HUES64 (cell line): Measurements from ENCODE around the gene ASB2.

Experiments used
- H3K27ac ChIP-seq: 2 replicates; pipeline ENCODE4 v1.7.0; 2013; ENCODE audit warnings: low read depth, low read length, inconsistent platforms
- H3K27me3 ChIP-seq: 2 replicates; pipeline ENCODE4 v1.6.1; 2013; ENCODE audit warnings: mild to moderate bottlenecking, low read length; ENCODE audit not compliant: insufficient read depth
- H3K36me3 ChIP-seq: 2 replicates; pipeline ENCODE4 v1.6.1; 2013; ENCODE audit warnings: mild to moderate bottlenecking, low read length; ENCODE audit not compliant: insufficient read depth
- H3K4me1 ChIP-seq: 2 replicates; pipeline ENCODE4 v1.6.1; 2013; ENCODE audit warnings: mild to moderate bottlenecking, low read length, moderate library complexity; ENCODE audit not compliant: insufficient read depth
- H3K4me3 ChIP-seq: 2 replicates; pipeline ENCODE4 v1.5.1; 2013; ENCODE audit warnings: mild to moderate bottlenecking, low read length, moderate library complexity
- H3K9ac ChIP-seq: 2 replicates; pipeline ENCODE4 v1.6.1; 2013; ENCODE audit warnings: mild to moderate bottlenecking, low read depth, low read length
- H3K9me3 ChIP-seq: 2 replicates; pipeline ENCODE4 v1.6.1; 2013; ENCODE audit warnings: low read depth, low read length; ENCODE audit not compliant: insufficient read depth
- WGBS: fragments of 150-250, 120-280 bp; methylation state at CpG from one replicate; pipeline ENCODE4 v1.1.7; 2013; ENCODE audit warnings: missing lambda C conversion rate; 5-methylcytosine and 5-hydroxymethylcytosine counted together

The ASB2 gene

DNA sequence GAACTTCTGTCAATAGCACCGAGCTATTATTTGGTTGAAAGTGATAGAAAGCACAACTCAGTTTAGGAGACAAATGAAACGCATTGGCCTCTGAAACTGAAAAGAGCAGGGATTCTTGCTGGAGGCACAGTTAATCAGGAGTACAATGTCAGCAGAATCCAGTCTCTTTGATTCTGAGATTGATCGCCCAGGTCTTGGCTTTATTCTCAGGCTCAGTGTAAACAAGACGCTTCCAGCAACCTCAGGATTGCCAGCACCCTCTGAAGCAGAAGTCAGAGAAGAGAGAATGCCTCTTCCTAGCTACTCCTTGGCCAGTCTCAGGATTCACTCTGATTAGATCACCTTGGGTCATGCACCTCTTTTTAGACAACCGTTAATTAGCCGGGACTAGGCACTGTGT lies 38.0 kb upstream of the ASB2 start:
- Histone ChIP-seq H3K27me3 (no peaks in the 10 kb centered on the region), H3K36me3 (no peaks in the 10 kb centered on the region), H3K4me3 (no peak overlapping the region), H3K9ac (no peak overlapping the region), H3K27ac (no peak overlapping the region), H3K9me3 (no peaks in the 10 kb centered on the region), H3K4me1 (no peaks in the 10 kb centered on the region)
- 91% methylated on average over 6 of the region's 6 CpGs for WGBS

GRCh38 chr14:94011795-94012194 lies 35.4 kb upstream of the ASB2 start:
- Histone ChIP-seq H3K4me3 (no peak overlapping the region), H3K9ac (no peak overlapping the region), H3K9me3 (no peaks in the 10 kb centered on the region), H3K4me1 (no peaks in the 10 kb centered on the region), H3K27me3 (no peaks in the 10 kb centered on the region), H3K36me3 (no peaks in the 10 kb centered on the region), H3K27ac (no peak overlapping the region)
- WGBS = 82% methylated on average over 2 of the region's 2 CpGs

DNA sequence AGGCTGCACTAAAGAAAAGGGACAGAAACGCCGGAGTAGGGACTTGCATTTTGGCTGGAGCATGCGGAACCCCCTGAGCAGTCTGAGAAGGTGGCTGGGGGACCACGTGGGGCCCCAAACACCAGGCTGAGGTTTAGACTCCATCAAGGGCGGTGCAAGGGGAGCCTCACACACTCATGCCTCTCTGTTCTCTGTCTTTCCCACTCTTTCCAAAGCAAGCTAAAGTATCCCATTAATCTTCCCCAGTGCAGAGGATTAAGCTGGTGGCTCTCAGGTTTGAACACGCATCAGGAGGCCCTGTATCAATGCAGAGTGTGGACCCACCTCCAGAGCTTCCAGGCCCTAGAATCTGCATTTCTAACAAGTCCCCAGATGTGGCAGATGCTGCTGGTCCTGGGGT lies 34.3 kb upstream of the ASB2 start:
- Histone ChIP-seq H3K27me3 (no peaks in the 10 kb centered on the region), H3K27ac (no peak overlapping the region), H3K9me3 (no peaks in the 10 kb centered on the region), H3K9ac (no peak overlapping the region), H3K4me3 (no peak overlapping the region), H3K4me1 (no peaks in the 10 kb centered on the region), H3K36me3 (no peaks in the 10 kb centered on the region)
- 92% methylated on average over 6 of the region's 6 CpGs for WGBS

DNA sequence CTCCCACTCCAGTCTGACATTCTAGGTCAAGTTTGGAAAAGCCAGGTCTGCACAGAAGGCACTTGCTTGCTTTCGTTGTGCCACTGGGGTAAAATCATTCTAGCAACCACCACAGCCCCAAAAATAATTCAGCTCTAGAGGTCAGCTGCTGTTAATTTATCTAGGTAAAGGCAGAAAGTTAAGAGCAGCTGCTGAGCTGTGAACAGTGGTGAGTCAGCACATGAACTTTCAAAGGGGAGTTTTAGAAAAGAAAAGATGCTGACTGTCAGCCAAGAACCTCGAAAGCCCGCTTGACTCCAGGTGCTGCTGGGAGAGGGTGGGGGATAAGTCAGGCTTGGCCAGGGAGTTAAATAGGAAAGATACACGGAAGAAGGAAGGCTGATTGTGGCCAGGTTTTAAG lies 33.4 kb upstream of the ASB2 start:
- no peaks in the 10 kb centered on the region for H3K9me3 ChIP-seq
- no peak overlapping the region for H3K4me3 ChIP-seq
- no peaks in the 10 kb centered on the region for H3K36me3 ChIP-seq
- WGBS = 56% methylated on average over 4 of the region's 4 CpGs
- no peaks in the 10 kb centered on the region for H3K27me3 ChIP-seq
- no peak overlapping the region for H3K27ac ChIP-seq
- no peaks in the 10 kb centered on the region for H3K4me1 ChIP-seq
- H3K9ac ChIP-seq = no peak overlapping the region

- no peak overlapping the region for H3K4me3 ChIP-seq
- no peaks in the 10 kb centered on the region for H3K9me3 ChIP-seq
- H3K27me3 ChIP-seq = no peaks in the 10 kb centered on the region
- no peaks in the 10 kb centered on the region for H3K36me3 ChIP-seq
- H3K27ac ChIP-seq = no peak overlapping the region
- WGBS = 89% methylated on average over 3 of the region's 3 CpGs
- no peak overlapping the region for H3K9ac ChIP-seq
- no peaks in the 10 kb centered on the region for H3K4me1 ChIP-seq
These were observed 31.9 kb upstream of the ASB2 start for GRCh38 chr14:94008234-94008633.

- H3K27ac ChIP-seq = no peak overlapping the region
- 69% methylated on average over 14 of the region's 14 CpGs for WGBS
- H3K9me3 ChIP-seq = no peaks in the 10 kb centered on the region
- H3K4me1 ChIP-seq = no peaks in the 10 kb centered on the region
- no peak overlapping the region for H3K9ac ChIP-seq
- H3K4me3 ChIP-seq = no peak overlapping the region
- no peaks in the 10 kb centered on the region for H3K36me3 ChIP-seq
- no peaks in the 10 kb centered on the region for H3K27me3 ChIP-seq
These were observed 29.1 kb upstream of the ASB2 start for GRCh38 chr14:94005324-94006073.

GRCh38 chr14:94004015-94004414 lies 27.6 kb upstream of the ASB2 start:
- Histone ChIP-seq H3K4me3 (no peak overlapping the region), H3K27me3 (no peaks in the 10 kb centered on the region), H3K9me3 (no peaks in the 10 kb centered on the region), H3K27ac (no peak overlapping the region), H3K36me3 (no peaks in the 10 kb centered on the region), H3K9ac (no peak overlapping the region), H3K4me1 (no peaks in the 10 kb centered on the region)
- 88% methylated on average over 8 of the region's 8 CpGs for WGBS

DNA sequence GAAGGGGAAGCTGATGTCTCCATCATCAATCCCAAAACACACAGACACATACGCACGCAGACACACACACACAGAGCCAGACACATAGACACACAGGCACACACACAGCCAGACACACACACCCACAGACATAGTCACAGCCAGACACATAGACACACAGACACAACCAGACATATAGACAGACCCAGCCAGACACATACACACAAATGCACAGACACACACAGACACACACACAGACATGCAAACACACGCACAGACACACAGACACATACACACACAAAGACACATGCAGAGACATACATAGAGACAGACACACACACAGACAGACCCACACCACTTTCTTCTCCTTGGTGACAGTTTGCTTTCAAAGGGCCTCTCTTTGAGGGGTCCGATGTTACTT lies 27.0 kb upstream of the ASB2 start:
- WGBS = 95% methylated on average over 4 of the region's 4 CpGs
- Histone ChIP-seq H3K4me3 (no peak overlapping the region), H3K27ac (no peak overlapping the region), H3K9ac (no peak overlapping the region), H3K36me3 (no peaks in the 10 kb centered on the region), H3K27me3 (no peaks in the 10 kb centered on the region), H3K9me3 (no peaks in the 10 kb centered on the region), H3K4me1 (no peaks in the 10 kb centered on the region)

- Histone ChIP-seq H3K27ac (no peak overlapping the region), H3K4me1 (no peaks in the 10 kb centered on the region), H3K9ac (no peak overlapping the region), H3K36me3 (no peaks in the 10 kb centered on the region), H3K27me3 (no peaks in the 10 kb centered on the region), H3K9me3 (no peaks in the 10 kb centered on the region), H3K4me3 (no peak overlapping the region)
- 55% methylated on average over 26 of the region's 26 CpGs for WGBS
These were observed 25.4 kb upstream of the ASB2 start for GRCh38 chr14:94001501-94002396.

- Histone ChIP-seq H3K36me3 (no peaks in the 10 kb centered on the region), H3K9ac (no peak overlapping the region), H3K4me1 (no peaks in the 10 kb centered on the region), H3K4me3 (no peak overlapping the region), H3K27me3 (no peaks in the 10 kb centered on the region), H3K27ac (no peak overlapping the region), H3K9me3 (no peaks in the 10 kb centered on the region)
- WGBS = 89% methylated on average over 13 of the region's 13 CpGs
These were observed 24.6 kb upstream of the ASB2 start for GRCh38 chr14:94001016-94001415.

GRCh38 chr14:94000267-94000666 lies 23.9 kb upstream of the ASB2 start:
- Histone ChIP-seq H3K9me3 (no peaks in the 10 kb centered on the region), H3K4me3 (no peak overlapping the region), H3K27ac (no peak overlapping the region), H3K27me3 (no peaks in the 10 kb centered on the region), H3K36me3 (no peaks in the 10 kb centered on the region), H3K9ac (no peak overlapping the region), H3K4me1 (no peaks in the 10 kb centered on the region)
- WGBS = 93% methylated on average over 6 of the region's 6 CpGs
